GM18909 (cell line): ENCODE measurements around the gene SLC7A5.

Source experiments
- ATAC-seq: cut with Tn5 transposase; IDR thresholded peaks from one replicate; pipeline ENCODE4 v1.9.1; 2021; ENCODE audit warnings: mild to moderate bottlenecking; ENCODE audit not compliant: unreplicated experiment, poor library complexity

The SLC7A5 gene

GRCh38 chr16:87847785-87848675 lies 21.3 kb downstream of the SLC7A5 start:
- no peak for ATAC-seq

- ATAC-seq: no peak
Observed at GRCh38 chr16:87847467-87847784, 21.9 kb downstream of the SLC7A5 start.

- no peak for ATAC-seq
Observed at GRCh38 chr16:87846705-87847466, 22.4 kb downstream of the SLC7A5 start.

GRCh38 chr16:87845807-87846619 lies 23.3 kb downstream of the SLC7A5 start:
- ATAC-seq: no peak

GRCh38 chr16:87845213-87845612 lies 24.1 kb downstream of the SLC7A5 start:
- no peak for ATAC-seq

GRCh38 chr16:87844809-87845208 lies 24.5 kb downstream of the SLC7A5 start:
- no peak for ATAC-seq

- ATAC-seq: no peak
Observed at GRCh38 chr16:87844120-87844733, 25.1 kb downstream of the SLC7A5 start.

- ATAC-seq: no peak
Observed at GRCh38 chr16:87843678-87844105, 25.6 kb downstream of the SLC7A5 start.

- ATAC-seq: no peak
Observed at GRCh38 chr16:87842209-87842869, 27.0 kb downstream of the SLC7A5 start.

- no peak for ATAC-seq
Observed at GRCh38 chr16:87841340-87842208, 27.7 kb downstream of the SLC7A5 start.

GRCh38 chr16:87840271-87840978 lies 28.9 kb downstream of the SLC7A5 start:
- no peak for ATAC-seq

GRCh38 chr16:87839542-87840270 lies 29.6 kb downstream of the SLC7A5 start:
- no peak for ATAC-seq

GRCh38 chr16:87838643-87839541 lies 30.4 kb downstream of the SLC7A5 start:
- no peak for ATAC-seq

GRCh38 chr16:87837627-87838289 lies 31.5 kb downstream of the SLC7A5 start:
- no peak for ATAC-seq

GRCh38 chr16:87836844-87837581 lies 32.3 kb downstream of the SLC7A5 start:
- no peak for ATAC-seq
